GM10266 (cell line): ENCODE data around the gene PLPP7.
"Not testable (repeated sequence)": the region's sequence is repeated elsewhere in the genome, so short reads cannot be mapped to it uniquely, and the experiment has no call there.

Source experiments
- DNase-seq: peaks from one replicate; pipeline ENCODE4 v3.0.0; 2012; ENCODE audit errors: extremely low spot score
- TF ChIP-seq, protein P1 (sequence below): IDR thresholded peaks from 2 replicates; pipeline ENCODE4 v1.5.1; 2012; ENCODE audit warnings: mild to moderate bottlenecking, low read depth; ENCODE audit not compliant: control insufficient read depth, insufficient read depth; ENCODE audit errors: missing control alignments

PLPP7 gene

DNA sequence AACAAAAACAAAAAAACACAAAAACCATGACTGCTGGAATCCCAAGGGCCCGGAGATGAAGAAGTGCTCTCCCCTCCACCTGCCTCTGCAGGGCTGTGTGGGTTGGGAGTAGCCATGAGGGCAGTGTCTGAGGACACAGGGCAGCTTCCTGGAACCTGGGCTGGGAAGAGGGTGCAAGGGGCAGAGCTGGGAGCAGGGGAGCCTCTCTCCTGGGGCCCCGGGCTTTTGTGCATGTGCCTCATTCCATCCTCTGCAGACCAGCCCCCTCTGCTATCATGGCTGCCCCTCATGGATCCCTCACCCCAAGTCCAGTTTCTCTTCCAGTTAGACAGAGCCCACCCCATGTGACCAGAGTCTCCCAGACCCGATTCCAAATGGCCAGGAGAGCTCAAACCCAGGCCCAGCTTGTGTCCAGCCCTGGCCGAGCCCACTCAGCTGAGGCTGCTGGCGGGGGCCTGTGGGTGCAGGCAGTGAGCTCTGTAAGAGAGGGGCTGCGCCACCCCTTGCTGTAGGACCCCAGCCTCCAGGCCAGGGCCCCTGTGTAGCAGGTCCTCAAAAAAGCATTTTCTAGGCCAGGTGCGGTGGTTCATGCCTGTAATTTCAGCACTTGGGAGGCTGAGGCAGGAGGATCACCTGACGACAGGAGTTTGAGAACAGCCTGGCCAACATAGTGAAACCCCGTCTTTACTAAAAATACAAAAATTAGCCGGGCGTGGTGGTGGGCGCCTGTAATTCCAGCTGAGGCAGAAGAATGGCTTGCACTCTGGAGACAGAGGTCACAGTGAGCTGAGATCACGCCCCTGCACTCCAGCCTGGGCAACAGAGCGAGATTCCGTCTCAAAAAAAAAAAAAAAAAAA, 44.5 kb downstream of the PLPP7 start:
- DNase-seq = no peak
- TF ChIP-seq, protein P1, sequence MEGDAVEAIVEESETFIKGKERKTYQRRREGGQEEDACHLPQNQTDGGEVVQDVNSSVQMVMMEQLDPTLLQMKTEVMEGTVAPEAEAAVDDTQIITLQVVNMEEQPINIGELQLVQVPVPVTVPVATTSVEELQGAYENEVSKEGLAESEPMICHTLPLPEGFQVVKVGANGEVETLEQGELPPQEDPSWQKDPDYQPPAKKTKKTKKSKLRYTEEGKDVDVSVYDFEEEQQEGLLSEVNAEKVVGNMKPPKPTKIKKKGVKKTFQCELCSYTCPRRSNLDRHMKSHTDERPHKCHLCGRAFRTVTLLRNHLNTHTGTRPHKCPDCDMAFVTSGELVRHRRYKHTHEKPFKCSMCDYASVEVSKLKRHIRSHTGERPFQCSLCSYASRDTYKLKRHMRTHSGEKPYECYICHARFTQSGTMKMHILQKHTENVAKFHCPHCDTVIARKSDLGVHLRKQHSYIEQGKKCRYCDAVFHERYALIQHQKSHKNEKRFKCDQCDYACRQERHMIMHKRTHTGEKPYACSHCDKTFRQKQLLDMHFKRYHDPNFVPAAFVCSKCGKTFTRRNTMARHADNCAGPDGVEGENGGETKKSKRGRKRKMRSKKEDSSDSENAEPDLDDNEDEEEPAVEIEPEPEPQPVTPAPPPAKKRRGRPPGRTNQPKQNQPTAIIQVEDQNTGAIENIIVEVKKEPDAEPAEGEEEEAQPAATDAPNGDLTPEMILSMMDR = no peak

DNA sequence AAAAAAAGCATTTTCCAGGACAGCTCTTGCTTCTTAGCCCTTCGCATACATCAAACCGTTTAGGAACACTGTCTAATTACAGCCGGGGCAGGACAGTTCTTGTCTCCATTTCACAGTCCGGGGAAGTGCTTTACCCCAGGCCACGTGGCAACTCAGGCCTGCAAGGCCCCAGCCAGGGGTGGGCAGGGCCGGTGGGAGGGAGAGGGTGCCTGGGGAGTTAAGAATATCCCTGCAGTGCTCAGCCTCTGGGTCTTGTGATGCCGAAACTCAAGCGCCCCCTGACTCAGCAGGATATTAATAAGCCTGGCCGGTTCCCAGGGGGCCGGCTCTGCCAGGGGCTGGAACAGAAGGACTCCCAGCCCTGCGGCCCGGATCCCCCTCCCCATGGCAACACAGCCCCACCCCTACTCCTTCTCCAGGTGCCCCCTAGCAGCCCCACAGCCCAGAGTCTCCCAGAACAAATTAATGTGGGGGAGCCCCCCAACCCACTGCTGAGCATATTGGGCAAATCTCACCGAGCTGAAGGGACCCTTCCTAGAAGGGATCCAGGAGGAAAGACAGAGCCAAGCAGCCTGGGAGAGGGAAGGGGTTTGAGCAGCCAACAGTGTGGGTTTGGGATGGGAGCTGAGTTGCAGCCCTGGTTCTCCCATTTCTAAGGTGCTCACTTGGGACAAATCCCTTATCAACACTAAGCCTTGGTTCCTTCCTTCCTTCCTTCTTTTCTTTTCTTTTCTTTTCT, 45.3 kb downstream of the PLPP7 start:
- DNase-seq = no peak
- TF ChIP-seq, protein P1 = no peak

DNA sequence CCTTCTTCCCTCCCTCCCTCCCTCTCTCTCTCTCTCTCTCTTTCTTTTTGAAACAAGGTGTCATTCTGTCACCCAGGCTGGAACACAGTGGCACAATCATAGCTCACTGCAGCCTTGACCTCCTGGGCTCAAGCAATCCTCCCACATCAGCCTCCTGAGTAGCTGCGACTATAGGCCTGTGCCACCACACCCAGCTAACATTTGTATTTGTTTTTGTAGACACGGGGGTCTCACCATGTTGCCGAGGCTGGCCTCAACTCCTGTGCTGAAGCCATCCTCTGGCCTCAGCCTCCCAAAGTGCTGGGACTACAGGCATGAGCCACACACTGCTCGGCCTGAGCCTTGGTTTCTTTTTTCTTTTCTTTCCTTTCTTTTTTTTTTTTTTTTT, 45.8 kb downstream of the PLPP7 start:
- DNase-seq = no peak
- TF ChIP-seq, protein P1 = no peak

DNA sequence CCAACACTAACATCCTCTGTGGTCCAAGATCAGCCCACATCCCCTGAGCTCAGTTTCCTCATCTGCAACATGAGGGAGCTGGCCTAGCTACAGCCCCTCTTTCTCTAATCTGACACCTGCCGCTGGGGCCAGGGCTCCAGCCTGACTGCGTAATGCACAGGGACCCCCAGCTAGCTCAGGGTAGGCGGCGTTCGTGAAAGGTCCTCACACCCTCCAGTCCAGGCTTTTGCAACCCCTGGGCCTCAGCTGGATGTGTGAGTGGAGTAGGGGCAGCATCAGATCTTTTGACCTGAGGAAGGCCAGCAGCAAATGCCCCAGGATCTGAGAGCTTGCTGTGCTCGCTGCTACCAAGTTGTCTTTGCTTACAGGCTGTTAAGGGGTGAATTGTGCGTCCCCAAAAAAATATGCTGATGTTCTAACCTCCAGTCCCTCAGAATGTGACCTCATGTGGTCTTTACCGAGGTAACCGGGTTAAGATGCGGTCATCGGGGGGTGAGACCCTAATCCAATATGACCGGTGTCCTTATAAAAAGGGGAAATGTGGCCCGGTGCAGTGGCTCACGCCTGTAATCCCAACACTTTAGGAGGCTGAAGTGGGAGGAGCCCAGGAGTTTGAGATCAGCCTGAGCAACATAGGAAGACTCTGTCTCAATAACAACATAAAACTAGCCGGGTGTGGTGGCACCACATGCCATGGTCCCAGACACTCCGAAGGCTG, 47.8 kb downstream of the PLPP7 start:
- TF ChIP-seq, protein P1 = no peak
- no peak for DNase-seq

DNA sequence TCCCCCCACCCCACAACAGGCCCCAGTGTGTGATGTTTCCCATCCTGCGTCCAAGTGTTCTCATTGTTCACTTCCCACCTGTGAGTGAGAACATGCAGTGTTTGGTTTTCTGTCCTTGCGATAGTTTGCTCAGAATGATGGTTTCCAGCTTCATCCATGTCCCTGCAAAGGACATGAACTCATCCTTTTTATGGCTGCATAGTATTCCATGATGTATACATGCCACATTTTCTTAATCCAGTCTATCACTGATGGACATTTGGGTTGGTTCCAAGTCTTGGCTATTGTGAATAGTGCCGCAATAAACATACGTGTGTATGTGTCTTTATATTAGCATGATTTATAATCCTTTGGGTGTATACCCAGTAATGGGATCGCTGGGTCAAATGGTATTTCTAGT, 49.7 kb downstream of the PLPP7 start:
- DNase-seq = not testable (repeated sequence)

DNA sequence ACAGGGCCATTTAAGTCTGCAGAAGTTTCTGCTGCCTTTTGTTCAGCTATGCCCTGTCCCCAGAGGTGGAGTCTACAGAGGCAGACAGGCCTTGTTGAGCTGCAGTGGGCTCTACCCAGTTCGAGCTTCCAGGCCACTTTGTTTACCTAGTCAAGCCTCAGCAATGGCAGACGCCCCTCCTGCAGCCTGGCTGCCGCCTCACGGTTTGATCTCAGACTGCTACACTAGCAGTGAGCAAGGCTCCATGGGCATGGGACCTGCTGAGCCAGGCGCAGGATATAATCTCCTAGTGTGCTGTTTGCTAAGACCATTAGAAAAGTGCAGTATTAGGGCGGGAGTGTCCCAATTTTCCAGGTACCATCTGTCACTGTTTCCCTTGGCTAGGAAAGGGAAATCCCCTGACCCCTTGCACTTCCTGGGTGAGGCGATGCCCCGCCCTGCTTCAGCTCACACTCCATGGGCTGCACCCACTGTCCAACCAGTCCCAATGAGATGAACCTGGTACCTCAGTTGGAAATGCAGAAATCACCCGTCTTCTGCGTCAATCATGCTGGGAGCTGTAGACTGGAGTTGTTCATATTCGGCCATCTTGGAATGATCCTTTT, 55.5 kb downstream of the PLPP7 start:
- not testable (repeated sequence) for DNase-seq

DNA sequence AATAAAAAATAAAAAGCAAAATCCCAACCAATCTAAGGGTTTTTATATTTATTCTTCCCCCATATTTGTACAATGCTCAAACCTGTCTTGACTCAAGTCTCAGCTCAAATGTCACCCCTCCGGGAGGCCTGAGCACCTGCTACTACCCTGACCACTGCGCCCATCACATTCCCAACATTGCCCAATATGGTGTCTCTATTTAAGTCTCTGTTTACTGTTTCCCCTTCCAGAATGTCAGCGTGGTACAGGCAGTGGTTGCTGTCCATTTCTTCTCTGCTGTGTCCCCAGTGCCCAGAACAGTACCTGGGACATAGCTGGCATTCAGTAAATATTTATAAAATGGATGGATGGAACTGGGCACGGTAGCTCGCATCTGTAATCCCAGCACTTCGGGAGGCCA, 57.0 kb downstream of the PLPP7 start:
- DNase-seq = no peak

More for the DNA sequence above, 57.0 kb downstream of the PLPP7 start:
- TF ChIP-seq, protein P1 = no peak
